Left ventricle myocardium inferior (tissue), 1 donor: ENCODE measurements around the gene ZMIZ1. TPM values are rescaled to one million over a fixed set of nuclear protein-coding genes. Genes with fewer than 3 reads are reported as not detected.
"Not testable (repeated sequence)": the region's sequence is repeated elsewhere in the genome, so short reads cannot be mapped to it uniquely, and the experiment has no call there.

Source experiments
- DNase-seq: peaks from one replicate; pipeline ENCODE4 v3.0.0-alpha.2; 2020
- H3K27ac ChIP-seq: fragments of 200-600 bp; replicated peaks from 2 replicates; pipeline ENCODE4 v1.8.0; 2021
- H3K27me3 ChIP-seq: fragments of 200-600 bp; 2 replicates; pipeline ENCODE4 v1.8.0; 2021; ENCODE audit warnings: low read depth
- H3K36me3 ChIP-seq: fragments of 200-600 bp; 2 replicates; pipeline ENCODE4 v1.8.0; 2021
- H3K4me1 ChIP-seq: fragments of 200-600 bp; 2 replicates; pipeline ENCODE4 v1.8.0; 2021
- H3K4me3 ChIP-seq: fragments of 200-600 bp; 2 replicates; pipeline ENCODE4 v1.8.0; 2021; ENCODE audit warnings: mild to moderate bottlenecking, moderate library complexity
- H3K9me3 ChIP-seq: fragments of 200-600 bp; replicated peaks from 2 replicates; pipeline ENCODE4 v1.8.0; 2021
- CTCF ChIP-seq: fragments of 200-600 bp; IDR thresholded peaks from 2 replicates; pipeline ENCODE4 v1.8.0; 2021; ENCODE audit warnings: antibody characterized with exemption, mild to moderate bottlenecking, borderline replicate concordance
- intact Hi-C: fragments of 100-400 bp; cut with micrococcal nuclease; formaldehyde crosslinking; loops from one replicate; pipeline ENCODE4 v1.11.0; 2022
- total RNA-seq: library from RNA; stranded (reverse); fragmentation: NEBNext Ultra II Directional; extraction: Animal tissue kit (Norgen Biotek cat#: 25700); gene quantifications from one replicate; pipeline ENCODE4 v1.2.1, GENCODE V29; 2021
- donor health status: DM: no; HTN: yes; CAD: no; lungs with severe emphysema.

ZMIZ1 gene
- total RNA-seq, 1 donor from 2014 or later = 55.9 TPM

GRCh38 chr10:79274279-79275104 is 205.7 kb downstream of the ZMIZ1 start:
- H3K4me3 ChIP-seq = peak overlapping the region; percentile 35
- H3K36me3 ChIP-seq = peaks cover 18% of the 10 kb centered on the region
- intact Hi-C loops = loop anchor here (10.0 kb wide), 1 partner anchor 50 kb away; no protein-coding TSS in a partner anchor
- peak overlapping the region; percentile 93 for H3K27ac ChIP-seq
- no peaks in the 10 kb centered on the region for H3K27me3 ChIP-seq
- peak; percentile 45 for TF ChIP-seq CTCF
- DNase-seq = peak; percentile 89
- H3K9me3 ChIP-seq = no peaks in the 10 kb centered on the region
- peaks cover 88% of the 10 kb centered on the region for H3K4me1 ChIP-seq

GRCh38 chr10:79275105-79275430 is 206.3 kb downstream of the ZMIZ1 start:
- Histone ChIP-seq H3K4me1 (peaks cover 84% of the 10 kb centered on the region), H3K4me3 (no peak overlapping the region), H3K9me3 (no peaks in the 10 kb centered on the region), H3K27ac (peak overlapping the region; percentile 93), H3K36me3 (peaks cover 22% of the 10 kb centered on the region), H3K27me3 (no peaks in the 10 kb centered on the region)
- intact Hi-C loops = loop anchor here (10.0 kb wide), 1 partner anchor 50 kb away; no protein-coding TSS in a partner anchor
- no peak for TF ChIP-seq CTCF
- DNase-seq = no peak

- TF ChIP-seq CTCF = no peak
- peak; percentile 67 for DNase-seq
- H3K27me3 ChIP-seq = no peaks in the 10 kb centered on the region
- peak overlapping the region; percentile 93 for H3K27ac ChIP-seq
- intact Hi-C loops = loop anchor here (10.0 kb wide), 1 partner anchor 51 kb away; no protein-coding TSS in a partner anchor
- H3K4me1 ChIP-seq = peaks cover 84% of the 10 kb centered on the region
- H3K4me3 ChIP-seq = no peak overlapping the region
- H3K9me3 ChIP-seq = no peaks in the 10 kb centered on the region
- peaks cover 26% of the 10 kb centered on the region for H3K36me3 ChIP-seq
Measured at GRCh38 chr10:79275431-79275851, 206.7 kb downstream of the ZMIZ1 start.

GRCh38 chr10:79277579-79278269 is 209.0 kb downstream of the ZMIZ1 start:
- H3K27me3 ChIP-seq = no peaks in the 10 kb centered on the region
- no peak for DNase-seq
- H3K27ac ChIP-seq = peak overlapping the region; percentile 93
- intact Hi-C loops = loop anchor here (10.0 kb wide), 1 partner anchor 53 kb away; no protein-coding TSS in a partner anchor
- no peak for TF ChIP-seq CTCF
- H3K4me3 ChIP-seq = no peak overlapping the region
- peaks cover 30% of the 10 kb centered on the region for H3K36me3 ChIP-seq
- peaks cover 80% of the 10 kb centered on the region for H3K4me1 ChIP-seq
- H3K9me3 ChIP-seq = no peaks in the 10 kb centered on the region

- Histone ChIP-seq H3K4me1 (peaks cover 72% of the 10 kb centered on the region), H3K36me3 (peaks cover 35% of the 10 kb centered on the region)
- DNase-seq, H3K27me3 ChIP-seq, H3K9me3 ChIP-seq, H3K4me3 ChIP-seq, H3K27ac ChIP-seq: not testable (repeated sequence)
- intact Hi-C loops = loop anchor here (10.0 kb wide), 1 partner anchor 54 kb away; no protein-coding TSS in a partner anchor
Measured at GRCh38 chr10:79279047-79279446, 210.3 kb downstream of the ZMIZ1 start.
